A673 (cell line): ENCODE data around the gene TSTD1. TPM values are rescaled to one million over a fixed set of nuclear protein-coding genes. Genes with fewer than 3 reads are reported as not detected.

Experiments used
- BruUV-seq: library from RNA; stranded (reverse); fragments of 400-500 nt; replicated peaks from 2 replicates; lab custom pipeline; 2021; lab: Mats Ljungman, UMichigan
- CTCF ChIA-PET: fragments of 300-600 bp; sonication (Branson Sonifier 250); formaldehyde crosslinking; loops from one replicate; lab custom pipeline; 2022; ENCODE audit warnings: antibody characterized with exemption; lab: Charles Lee
- POLR2A ChIA-PET: fragments of 300-600 bp; sonication (Branson Sonifier 250); formaldehyde crosslinking; loops from one replicate; lab custom pipeline; 2022; ENCODE audit warnings: antibody characterized with exemption; ENCODE audit not compliant: low non-redundant PET; lab: Charles Lee
- DNase-seq: peaks from one replicate; pipeline ENCODE4 v3.0.0-alpha.2; 2015; ENCODE audit warnings: low spot score
- H3K27ac ChIP-seq: fragments of 200-600 bp; sonication (generic); 2 replicates; pipeline ENCODE4 v1.5.1; 2016; ENCODE audit warnings: mixed run types, low read depth, mild to moderate bottlenecking, mixed read lengths, antibody characterized with exemption, low read length; ENCODE audit not compliant: poor library complexity, severe bottlenecking
- H3K27me3 ChIP-seq: fragments of 200-600 bp; sonication (generic); replicated peaks from 2 replicates; pipeline ENCODE4 v1.6.1; 2017; ENCODE audit warnings: mixed run types, low read depth, mild to moderate bottlenecking, mixed read lengths, antibody characterized with exemption, low read length; ENCODE audit not compliant: insufficient read depth, poor library complexity
- H3K36me3 ChIP-seq: fragments of 200-600 bp; sonication (generic); 2 replicates; pipeline ENCODE4 v1.6.1; 2016; ENCODE audit warnings: mixed run types, mild to moderate bottlenecking, mixed read lengths, antibody characterized with exemption, low read length; ENCODE audit not compliant: insufficient read depth, poor library complexity, severe bottlenecking
- H3K4me1 ChIP-seq: fragments of 200-600 bp; sonication (generic); 2 replicates; pipeline ENCODE4 v1.6.1; 2017; ENCODE audit warnings: mixed run types, mild to moderate bottlenecking, mixed read lengths, antibody characterized with exemption, low read length; ENCODE audit not compliant: insufficient read depth, poor library complexity, severe bottlenecking
- H3K4me3 ChIP-seq: fragments of 200-600 bp; sonication (generic); 2 replicates; pipeline ENCODE4 v1.5.1; 2016; ENCODE audit warnings: low read depth, mixed run types, mild to moderate bottlenecking, mixed read lengths, low read length; ENCODE audit not compliant: poor library complexity, severe bottlenecking
- H3K9me3 ChIP-seq: fragments of 200-600 bp; sonication (generic); 2 replicates; pipeline ENCODE4 v1.6.1; 2016; ENCODE audit warnings: mixed run types, low read depth, mild to moderate bottlenecking, mixed read lengths, antibody characterized with exemption, low read length; ENCODE audit not compliant: poor library complexity, severe bottlenecking
- CTCF ChIP-seq: fragments of 300-800, 200-600 bp; sonication (generic); conservative IDR thresholded peaks from 2 replicates; pipeline ENCODE4 v1.5.1; 2017; ENCODE audit warnings: low read depth, mild to moderate bottlenecking, antibody characterized with exemption, low read length, moderate library complexity, mixed read lengths
- EZH2 ChIP-seq: fragments of 200-600 bp; sonication (generic); IDR thresholded peaks from 2 replicates; pipeline ENCODE4 v1.6.1; 2017; ENCODE audit warnings: borderline replicate concordance, low read depth, mild to moderate bottlenecking, mixed read lengths, antibody characterized with exemption, low read length; ENCODE audit not compliant: poor library complexity, severe bottlenecking
- intact Hi-C: fragments of 100-400 bp; cut with micrococcal nuclease; formaldehyde crosslinking; loops from one replicate; pipeline ENCODE4 v1.10.0; 2022; ENCODE audit not compliant: unreplicated experiment
- total RNA-seq: library from RNA; stranded (reverse); gene quantifications from 2 replicates; pipeline ENCODE4 v1.2.3, GENCODE V29; 2021

Gene TSTD1
- total RNA-seq, 1 experiment from 2014 or later: 1.3 TPM

- no TSS peak for BruUV-seq
- Histone ChIP-seq H3K27me3 (no peaks in the 10 kb centered on the region), H3K9me3 (no peaks in the 10 kb centered on the region), H3K4me1 (peaks cover 13% of the 10 kb centered on the region), H3K36me3 (no peaks in the 10 kb centered on the region), H3K4me3 (no peak overlapping the region), H3K27ac (no peak overlapping the region)
- intact Hi-C loops: loop anchor here (5.0 kb wide), 1 partner anchor 43 kb away; no protein-coding TSS in a partner anchor
- no peak for TF ChIP-seq CTCF
- TF ChIP-seq EZH2: no peak
- ChIA-PET CTCF (no interaction called here), POLR2A (no interaction called here)
- no peak for DNase-seq
Measured at GRCh38 chr1:161048949-161049722, 10.4 kb upstream of the TSTD1 start.

GRCh38 chr1:161047436-161048420 lies 9.0 kb upstream of the TSTD1 start:
- H3K4me3 ChIP-seq: no peak overlapping the region
- H3K9me3 ChIP-seq: no peaks in the 10 kb centered on the region
- TF ChIP-seq EZH2 (no peak), CTCF (no peak)
- peaks cover 5% of the 10 kb centered on the region for H3K36me3 ChIP-seq
- H3K4me1 ChIP-seq: no peaks in the 10 kb centered on the region
- ChIA-PET POLR2A (no interaction called here), CTCF (interaction anchor here (0.5 kb wide), 1 partner anchor 271 kb away, joined by 4 read pairs; no protein-coding TSS in a partner anchor)
- no peak overlapping the region for H3K27ac ChIP-seq
- no peak for DNase-seq
- H3K27me3 ChIP-seq: no peaks in the 10 kb centered on the region
- BruUV-seq: no TSS peak
- intact Hi-C loops: loop anchor here (5.0 kb wide), 1 partner anchor 45 kb away; no protein-coding TSS in a partner anchor

- Histone ChIP-seq H3K36me3 (peaks cover 15% of the 10 kb centered on the region), H3K4me1 (no peaks in the 10 kb centered on the region), H3K27me3 (no peaks in the 10 kb centered on the region), H3K9me3 (no peaks in the 10 kb centered on the region), H3K27ac (peak overlapping the region; percentile 85), H3K4me3 (peak overlapping the region; percentile 70)
- DNase-seq: no peak
- ChIA-PET CTCF (interaction anchor here (0.5 kb wide), 1 partner anchor 272 kb away, joined by 4 read pairs; no protein-coding TSS in a partner anchor), POLR2A (interaction anchor here (0.7 kb wide), 1 partner anchor 104 kb away, joined by 4 read pairs; no protein-coding TSS in a partner anchor)
- BruUV-seq: no TSS peak
- intact Hi-C loops: loop anchor here (5.0 kb wide), 1 partner anchor 46 kb away; no protein-coding TSS in a partner anchor
- TF ChIP-seq EZH2 (no peak), CTCF (no peak)
Measured at GRCh38 chr1:161046605-161047228, 8.0 kb upstream of the TSTD1 start.
